CD4-positive, alpha-beta T cell treated with Interleukin-6 for 4 hours (primary cell): Measurements from ENCODE around the gene PTOV1.

Experiments used
- DNase-seq: peaks from one replicate; pipeline ENCODE4 v3.0.0-alpha.2; 2020; ENCODE audit warnings: mixed read lengths

Gene PTOV1

GRCh38 chr19:49877020-49877878 is 26.3 kb downstream of the PTOV1 start, which contains the start of the genes AKT1S1 and TBC1D17:
AKT1S1 (minus strand) TSS chr19:49877355; CDS start chr19:49873295, 4,060 bp downstream.
TBC1D17 (plus strand) TSS chr19:49877702; CDS start chr19:49877724, 22 bp downstream.
- DNase-seq: peak; percentile 99

GRCh38 chr19:49877879-49878743 is 27.2 kb downstream of the PTOV1 start:
- peak; percentile 99 for DNase-seq

- no peak for DNase-seq
Observed at GRCh38 chr19:49878744-49879070, 27.7 kb downstream of the PTOV1 start.

- DNase-seq: no peak
Observed at GRCh38 chr19:49879243-49879963, 28.4 kb downstream of the PTOV1 start.

- no peak for DNase-seq
Observed at GRCh38 chr19:49880162-49880869, 29.4 kb downstream of the PTOV1 start.

- DNase-seq: no peak
Observed at GRCh38 chr19:49881186-49881585, 30.2 kb downstream of the PTOV1 start.

GRCh38 chr19:49881672-49882394 is 30.9 kb downstream of the PTOV1 start:
- no peak for DNase-seq

- no peak for DNase-seq
Observed at GRCh38 chr19:49882643-49883042, 31.7 kb downstream of the PTOV1 start.

GRCh38 chr19:49883094-49883493 is 32.1 kb downstream of the PTOV1 start:
- DNase-seq: no peak

GRCh38 chr19:49884109-49884508 is 33.1 kb downstream of the PTOV1 start:
- DNase-seq: no peak

- DNase-seq: no peak
Observed at GRCh38 chr19:49884760-49885159, 33.8 kb downstream of the PTOV1 start.

- DNase-seq: no peak
Observed at GRCh38 chr19:49887037-49887664, 36.2 kb downstream of the PTOV1 start.

- DNase-seq: no peak
Observed at GRCh38 chr19:49887665-49888509, 36.9 kb downstream of the PTOV1 start.

- no peak for DNase-seq
Observed at GRCh38 chr19:49888510-49888824, 37.5 kb downstream of the PTOV1 start.

- no peak for DNase-seq
Observed at GRCh38 chr19:49889038-49889686, 38.2 kb downstream of the PTOV1 start.

GRCh38 chr19:49889687-49890348 is 38.9 kb downstream of the PTOV1 start:
- DNase-seq: peak; percentile 82

GRCh38 chr19:49890349-49891311 is 39.7 kb downstream of the PTOV1 start:
- peak; percentile 82 for DNase-seq

GRCh38 chr19:49891393-49891792 is 40.4 kb downstream of the PTOV1 start:
- no peak for DNase-seq
